H1 (cell line): ENCODE data around the gene AOPEP. TPM values are rescaled to one million over a fixed set of nuclear protein-coding genes. Genes with fewer than 3 reads are reported as not detected.

Experiments used
- CTCF ChIA-PET: fragments of 300-600 bp; sonication (Branson Sonifier 250); formaldehyde crosslinking; loops from one replicate; lab custom pipeline; 2021; ENCODE audit not compliant: partially characterized antibody; lab: Charles Lee
- POLR2A ChIA-PET: fragments of 300-600 bp; sonication (Branson Sonifier 250); formaldehyde crosslinking; loops from one replicate; lab custom pipeline; 2021; ENCODE audit warnings: inconsistent platforms; ENCODE audit not compliant: partially characterized antibody; lab: Charles Lee
- DNase-seq, 2 experiments: peaks; one replicate each; pipeline versions ENCODE4 v3.0.0 to v3.0.0-alpha.2; 2010 to 2022; ENCODE audit warnings: low spot score in 2 of 2, low read depth in 1 of 2, mixed read lengths in 1 of 2
- FAIRE-seq: peaks from 2 replicates; lab custom pipeline; 2011; peaks lifted over from hg19 to GRCh38; lab: Jason Lieb, UNC
- H2AFZ ChIP-seq: 2 replicates; pipeline ENCODE4 v1.8.1; 2012; ENCODE audit warnings: low read length, inconsistent platforms
- H2AK5ac ChIP-seq: 2 replicates; pipeline ENCODE4 v1.6.1; 2013; ENCODE audit warnings: low read depth, low read length
- H2BK120ac ChIP-seq: replicated peaks from 2 replicates; pipeline ENCODE3; 2013; ENCODE audit warnings: low read depth, low read length, inconsistent platforms
- H2BK12ac ChIP-seq: 2 replicates; pipeline ENCODE4 v1.6.1; 2013; ENCODE audit warnings: low read depth, low read length
- H2BK15ac ChIP-seq: 2 replicates; pipeline ENCODE4 v1.6.1; 2013; ENCODE audit warnings: low read length
- H2BK20ac ChIP-seq: 2 replicates; pipeline ENCODE4 v1.6.1; 2013; ENCODE audit warnings: low read length
- H2BK5ac ChIP-seq: 2 replicates; pipeline ENCODE4 v1.6.1; 2013; ENCODE audit warnings: low read depth, low read length
- H3K14ac ChIP-seq: 2 replicates; pipeline ENCODE4 v1.6.1; 2013; ENCODE audit warnings: inconsistent platforms; ENCODE audit not compliant: insufficient read length
- H3K18ac ChIP-seq: 2 replicates; pipeline ENCODE4 v1.6.1; 2013; ENCODE audit warnings: low read length; ENCODE audit errors: extremely low read depth
- H3K23ac ChIP-seq: 2 replicates; pipeline ENCODE4 v1.6.1; 2013; ENCODE audit warnings: inconsistent platforms; ENCODE audit not compliant: insufficient read length
- H3K23me2 ChIP-seq: 2 replicates; pipeline ENCODE4 v1.6.1; 2013; ENCODE audit warnings: low read depth, low read length
- H3K27ac ChIP-seq: 2 replicates; pipeline ENCODE4 v1.6.1; 2011; ENCODE audit warnings: low read depth, low read length, inconsistent platforms
- H3K27me3 ChIP-seq, 4 experiments: replicated peaks in 1 of 4; 1 replicate in 1 of 4; 2 replicates in 3 of 4; pipeline versions ENCODE4 v1.6.1 to v1.8.1; 2011 to 2013; ENCODE audit warnings: low read length in 3 of 4, mild to moderate bottlenecking in 3 of 4, inconsistent platforms in 2 of 4, mixed read lengths in 2 of 4, moderate library complexity in 1 of 4; ENCODE audit not compliant: control insufficient read depth in 3 of 4, insufficient read depth in 3 of 4; ENCODE audit errors: extremely low read depth in 1 of 4
- H3K36me3 ChIP-seq, 4 experiments: 2 replicates each; pipeline versions ENCODE4 v1.6.1 to v1.8.1; 2011 to 2013; ENCODE audit warnings: mild to moderate bottlenecking in 4 of 4, low read length in 3 of 4, moderate library complexity in 2 of 4, control low read depth in 1 of 4, inconsistent platforms in 1 of 4; ENCODE audit not compliant: insufficient read depth in 4 of 4, control insufficient read depth in 2 of 4
- H3K4ac ChIP-seq: replicated peaks from 2 replicates; pipeline ENCODE3; 2013; ENCODE audit warnings: low read length, low read depth, mixed read lengths, inconsistent platforms; ENCODE audit not compliant: insufficient read length
- H3K4me1 ChIP-seq, 4 experiments: replicated peaks in 1 of 4; 1 replicate in 1 of 4; 2 replicates in 3 of 4; pipeline versions ENCODE4 v1.6.1 to v1.8.1; 2011 to 2013; ENCODE audit warnings: low read length in 3 of 4, inconsistent platforms in 2 of 4, mixed read lengths in 1 of 4; ENCODE audit not compliant: insufficient read depth in 4 of 4, control insufficient read depth in 3 of 4
- H3K4me2 ChIP-seq, 2 experiments: 2 replicates each; pipeline versions ENCODE4 v1.6.1 to v1.8.1; 2011 to 2013; ENCODE audit warnings: low read depth in 2 of 2, low read length in 2 of 2, control low read depth in 1 of 2, inconsistent platforms in 1 of 2, mild to moderate bottlenecking in 1 of 2; ENCODE audit not compliant: insufficient read depth in 1 of 2
- H3K4me3 ChIP-seq, 4 experiments: fragments of 200-600, 300-600 bp in 1 of 4; sonication (generic), shearing (Covaris generic), sonication (Bioruptor Twin) in 1 of 4; 2 replicates each; pipeline versions ENCODE4 v1.5.1 to v1.8.1; 2011 to 2016; ENCODE audit warnings: low read length in 4 of 4, low read depth in 3 of 4, control low read depth in 2 of 4, inconsistent platforms in 2 of 4, mild to moderate bottlenecking in 2 of 4, mixed read lengths in 1 of 4, moderate library complexity in 1 of 4; ENCODE audit not compliant: insufficient read depth in 2 of 4; ENCODE audit errors: extremely low read depth in 1 of 4
- H3K56ac ChIP-seq: replicated peaks from 2 replicates; pipeline ENCODE3; 2013; ENCODE audit warnings: low read depth, mild to moderate bottlenecking, mixed read lengths, low read length, inconsistent platforms; ENCODE audit not compliant: insufficient read length
- H3K79me1 ChIP-seq: 2 replicates; pipeline ENCODE4 v1.6.1; 2013; ENCODE audit warnings: low read depth, low read length, control low read depth
- H3K79me2 ChIP-seq, 2 experiments: 2 replicates each; pipeline versions ENCODE4 v1.6.1 to v1.8.1; 2012 to 2013; ENCODE audit warnings: low read length in 2 of 2, mild to moderate bottlenecking in 2 of 2, inconsistent platforms in 1 of 2; ENCODE audit not compliant: insufficient read depth in 2 of 2, control insufficient read depth in 1 of 2
- H3K9ac ChIP-seq, 4 experiments: replicated peaks in 1 of 4; 1 replicate in 1 of 4; 2 replicates in 3 of 4; pipeline versions ENCODE4 v1.6.1 to v1.8.1; 2011 to 2013; ENCODE audit warnings: low read depth in 3 of 4, low read length in 3 of 4, control low read depth in 2 of 4, mild to moderate bottlenecking in 2 of 4, moderate library complexity in 2 of 4, inconsistent platforms in 1 of 4; ENCODE audit errors: extremely low read depth in 1 of 4
- H3K9me3 ChIP-seq, 2 experiments: 2 replicates each; pipeline versions ENCODE4 v1.6.1 to v1.8.1; 2012 to 2013; ENCODE audit warnings: mild to moderate bottlenecking in 2 of 2, moderate library complexity in 2 of 2, control low read depth in 1 of 2, inconsistent platforms in 1 of 2, low read depth in 1 of 2, low read length in 1 of 2, mixed read lengths in 1 of 2; ENCODE audit not compliant: insufficient read depth in 2 of 2
- H4K20me1 ChIP-seq, 2 experiments: replicated peaks in 1 of 2; 2 replicates each; pipeline versions ENCODE3 to v1.8.1; 2011 to 2013; ENCODE audit warnings: inconsistent platforms in 2 of 2, low read length in 2 of 2, mild to moderate bottlenecking in 1 of 2; ENCODE audit not compliant: insufficient read depth in 2 of 2, control insufficient read depth in 1 of 2
- H4K5ac ChIP-seq: 2 replicates; pipeline ENCODE4 v1.6.1; 2013; ENCODE audit warnings: low read length, low read depth, mixed read lengths, inconsistent platforms; ENCODE audit not compliant: insufficient read length
- H4K8ac ChIP-seq: 2 replicates; pipeline ENCODE4 v1.8.0; 2013; ENCODE audit warnings: mild to moderate bottlenecking, moderate library complexity, low read length, inconsistent platforms; ENCODE audit not compliant: insufficient read depth; ENCODE audit errors: extremely low read depth
- H4K91ac ChIP-seq: replicated peaks from 2 replicates; pipeline ENCODE3; 2013; ENCODE audit warnings: low read length, mixed read lengths, inconsistent platforms; ENCODE audit not compliant: insufficient read length
- ATF2 ChIP-seq: IDR thresholded peaks from 2 replicates; pipeline ENCODE4 v1.6.1; 2012; ENCODE audit warnings: low read length, inconsistent platforms
- CBX8 ChIP-seq: fragments of 300-800, 300-1000 bp; sonication (generic); IDR thresholded peaks from 2 replicates; pipeline ENCODE4 v1.7.1; 2016; ENCODE audit warnings: low read depth, low read length, borderline replicate concordance
- CHD1 ChIP-seq: IDR thresholded peaks from 2 replicates; pipeline ENCODE4 v1.6.1; 2012; ENCODE audit warnings: low read depth, low read length, improper control_type of control experiment
- CREB1 ChIP-seq: IDR thresholded peaks from 2 replicates; pipeline ENCODE4 v1.6.1; 2012; ENCODE audit warnings: inconsistent platforms
- FOSL1 ChIP-seq: IDR thresholded peaks from 2 replicates; pipeline ENCODE4 v1.6.1; 2011; ENCODE audit warnings: mild to moderate bottlenecking, low read depth, low read length, moderate library complexity; ENCODE audit not compliant: insufficient read depth
- GTF2F1 ChIP-seq: IDR thresholded peaks from 2 replicates; pipeline ENCODE4 v1.6.1; 2012; ENCODE audit warnings: low read depth, low read length, improper control_type of control experiment, borderline replicate concordance
- POU5F1 ChIP-seq: IDR thresholded peaks from 2 replicates; pipeline ENCODE4 v1.6.1; 2011; ENCODE audit warnings: low read depth, mild to moderate bottlenecking, low read length, moderate library complexity
- RAD21 ChIP-seq, 2 experiments: IDR thresholded peaks in 1 of 2; conservative IDR thresholded peaks in 1 of 2; 2 replicates each; pipeline ENCODE4 v1.6.1; 2011; ENCODE audit warnings: low read depth in 2 of 2, low read length in 2 of 2, improper control_type of control experiment in 1 of 2, inconsistent platforms in 1 of 2, mild to moderate bottlenecking in 1 of 2, moderate library complexity in 1 of 2
- RBBP5 ChIP-seq: IDR thresholded peaks from 2 replicates; pipeline ENCODE4 v1.7.1; 2012; ENCODE audit warnings: low read depth, mild to moderate bottlenecking, inconsistent platforms, low read length, moderate library complexity, borderline replicate concordance
- SIN3A ChIP-seq, 2 experiments: IDR thresholded peaks in 1 of 2; conservative IDR thresholded peaks in 1 of 2; 2 replicates each; pipeline ENCODE4 v1.6.1; 2011 to 2012; ENCODE audit warnings: low read length in 2 of 2, improper control_type of control experiment in 1 of 2, low read depth in 1 of 2, mild to moderate bottlenecking in 1 of 2
- SP1 ChIP-seq: IDR thresholded peaks from 2 replicates; pipeline ENCODE4 v1.6.1; 2011; ENCODE audit warnings: low read depth, low read length
- SRF ChIP-seq: IDR thresholded peaks from 2 replicates; pipeline ENCODE4 v1.6.1; 2011; ENCODE audit warnings: mild to moderate bottlenecking, low read depth, low read length, moderate library complexity
- WGBS, 2 experiments: shearing (Covaris generic) in 1 of 2; methylation state at CpG; one replicate each; pipeline versions ENCODE4 v1.1.6 to v1.1.7; 2013 to 2015; ENCODE audit warnings: low lambda C conversion rate in 2 of 2, mixed read lengths in 2 of 2, inconsistent platforms in 1 of 2, low coverage in 1 of 2, missing lambda C conversion rate in 1 of 2; ENCODE audit not compliant: insufficient replicate concordance in 2 of 2, insufficient coverage in 1 of 2, insufficient read length in 1 of 2; ENCODE audit errors: extremely low coverage in 1 of 2, missing lambda C conversion rate in 1 of 2; 5-methylcytosine and 5-hydroxymethylcytosine counted together
- polyA plus RNA-seq, 7 experiments: library from polyadenylated mRNA; depleted of rRNA in 3 of 7; stranded (reverse) in 5 of 7; unstranded in 2 of 7; fragments of >200 nt in 5 of 7; fragments of 200-250 nt in 2 of 7; gene quantifications; 1 replicate in 5 of 7; 2 replicates in 1 of 7; 4 replicates in 1 of 7; pipeline versions ENCODE4 v1.2.1 to v1.2.3, GENCODE V29; 2011 to 2013; ENCODE audit warnings: missing spikeins in 2 of 7, mixed read lengths in 2 of 7
- total RNA-seq: library from RNA; stranded (reverse); fragmentation: NEBNext Ultra II Directional; extraction: Animal tissue kit (Norgen Biotek cat#: 25700); gene quantifications from 2 replicates; pipeline ENCODE4 v1.2.1, GENCODE V29; 2021

AOPEP gene
- total and polyA plus RNA-seq, 2 of the 8 experiments (the other 6 are each of a cell fraction or from before 2014, with no cell fraction given), result 6.1 to 14.3 TPM

GRCh38 chr9:94818178-94818541 is 91.7 kb downstream of the AOPEP start:
- Histone ChIP-seq H2AK5ac (no peak overlapping the region), H3K14ac (no peak overlapping the region), H2AFZ (no peak overlapping the region), H4K20me1 (peaks cover 0 to 2% of the 10 kb centered on the region in 2 experiments), H2BK12ac (no peak overlapping the region), H4K91ac (no peak overlapping the region), H3K23ac (no peak overlapping the region), H3K27me3 (no peaks in the 10 kb centered on the region; a peak in 1 of 7 replicates), H3K4ac (no peak overlapping the region), H2BK120ac (no peak overlapping the region), H3K27ac (no peak overlapping the region), H2BK20ac (no peak overlapping the region), H3K23me2 (no peaks in the 10 kb centered on the region), H3K4me3 (no peak overlapping the region), H3K4me1 (no peaks in the 10 kb centered on the region; a peak in 3 of 7 replicates), H3K9ac (no peak overlapping the region), H4K5ac (no peak overlapping the region), H3K79me2 (peaks cover 0 to 2% of the 10 kb centered on the region in 2 experiments; a peak in 1 of 4 replicates), H3K56ac (no peak overlapping the region), H3K79me1 (no peaks in the 10 kb centered on the region), H2BK15ac (no peak overlapping the region), H4K8ac (no peak overlapping the region), H3K9me3 (no peaks in the 10 kb centered on the region), H3K4me2 (no peak overlapping the region), H2BK5ac (no peak overlapping the region), H3K18ac (no peak overlapping the region), H3K36me3 (no peaks in the 10 kb centered on the region; a peak in 2 of 8 replicates)
- CTCF ChIA-PET, result interaction anchor here (0.7 to 1.1 kb wide), 2 partner anchors 24 to 263 kb away, joined by 3 read pairs; no protein-coding TSS in a partner anchor
- DNase-seq (no peak), FAIRE-seq (no peak)
- WGBS, 2 experiments, result 87% methylated on average over 2 of the region's 2 CpGs; no CpG with 5 or more reads in 1 of the 2 experiments
- POLR2A ChIA-PET, result no interaction called here
- TF ChIP-seq SIN3A (conservative IDR thresholded peaks at IDR 0.05 in 1 of 2, IDR thresholded peaks at IDR 0.05 in 1 of 2; ENCODE audit: low read depth in 1 of 2, low read length in 2 of 2), result no peak
- no peak for TF ChIP-seq POU5F1
- TF ChIP-seq CHD1, result no peak
- no peak for TF ChIP-seq SRF
- TF ChIP-seq ATF2, result no peak
- no peak for TF ChIP-seq CREB1
- TF ChIP-seq GTF2F1, result no peak
- TF ChIP-seq RAD21 (IDR thresholded peaks at IDR 0.05 in 1 of 2, conservative IDR thresholded peaks at IDR 0.05 in 1 of 2; ENCODE audit: low read depth in 2 of 2, low read length in 2 of 2), result no peak
- no peak for TF ChIP-seq SP1
- TF ChIP-seq CBX8, result no peak
- no peak for TF ChIP-seq FOSL1
- no peak for TF ChIP-seq RBBP5
